Measurements from ENCODE around the gene CENPVL3. TPM values are rescaled to one million over a fixed set of nuclear protein-coding genes. Genes with fewer than 3 reads are reported as not detected.

Gene CENPVL3
- total and polyA plus RNA-seq, 12 donors = 0.10 to 0.50 (median 0.30) TPM; not detected in 6

DNA sequence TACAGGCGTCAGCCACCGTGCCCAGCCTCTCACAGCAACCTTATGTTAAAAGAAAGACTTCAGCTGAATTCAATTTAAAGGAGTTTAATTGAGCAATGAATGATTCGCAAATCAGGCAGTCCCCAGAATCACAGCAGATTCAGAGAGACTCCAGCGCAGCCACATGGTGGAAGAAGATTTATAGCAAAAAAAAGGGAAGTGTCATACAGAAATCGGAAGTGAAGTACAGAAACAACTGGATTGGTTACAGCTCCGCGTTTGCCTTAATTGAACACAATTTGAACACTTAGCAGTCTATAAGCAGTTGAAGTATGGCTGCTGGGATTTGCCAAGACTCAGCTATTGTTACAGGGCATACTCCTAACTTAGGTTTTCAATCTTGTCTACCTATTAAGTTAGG is 19.8 kb downstream of the CENPVL3 start:
- Histone ChIP-seq H3K27ac (no peak overlapping the region), H3K36me3 (replicated peaks in 1 of 2) (no peaks in the 10 kb centered on the region), H3K4me3 (no peak overlapping the region), H3K4me1 (replicated peaks in 1 of 2) (no peaks in the 10 kb centered on the region), H3K9me3 (replicated peaks in 1 of 3) (no peaks in the 10 kb centered on the region), H3K27me3 (peaks cover 48% of the 10 kb centered on the region)
- TF ChIP-seq POLR2A (IDR thresholded peaks at IDR 0.05) = no peak
- TF ChIP-seq, protein P1, sequence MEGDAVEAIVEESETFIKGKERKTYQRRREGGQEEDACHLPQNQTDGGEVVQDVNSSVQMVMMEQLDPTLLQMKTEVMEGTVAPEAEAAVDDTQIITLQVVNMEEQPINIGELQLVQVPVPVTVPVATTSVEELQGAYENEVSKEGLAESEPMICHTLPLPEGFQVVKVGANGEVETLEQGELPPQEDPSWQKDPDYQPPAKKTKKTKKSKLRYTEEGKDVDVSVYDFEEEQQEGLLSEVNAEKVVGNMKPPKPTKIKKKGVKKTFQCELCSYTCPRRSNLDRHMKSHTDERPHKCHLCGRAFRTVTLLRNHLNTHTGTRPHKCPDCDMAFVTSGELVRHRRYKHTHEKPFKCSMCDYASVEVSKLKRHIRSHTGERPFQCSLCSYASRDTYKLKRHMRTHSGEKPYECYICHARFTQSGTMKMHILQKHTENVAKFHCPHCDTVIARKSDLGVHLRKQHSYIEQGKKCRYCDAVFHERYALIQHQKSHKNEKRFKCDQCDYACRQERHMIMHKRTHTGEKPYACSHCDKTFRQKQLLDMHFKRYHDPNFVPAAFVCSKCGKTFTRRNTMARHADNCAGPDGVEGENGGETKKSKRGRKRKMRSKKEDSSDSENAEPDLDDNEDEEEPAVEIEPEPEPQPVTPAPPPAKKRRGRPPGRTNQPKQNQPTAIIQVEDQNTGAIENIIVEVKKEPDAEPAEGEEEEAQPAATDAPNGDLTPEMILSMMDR (IDR thresholded peaks at IDR 0.05) = no peak
- intact Hi-C loops (cut with DNase I) = no loop called here
- no peak for DNase-seq
- WGBS, 4 donors = 64 to 70% (median 67%) methylated on average over 5 to 7 of the region's 7 CpGs

DNA sequence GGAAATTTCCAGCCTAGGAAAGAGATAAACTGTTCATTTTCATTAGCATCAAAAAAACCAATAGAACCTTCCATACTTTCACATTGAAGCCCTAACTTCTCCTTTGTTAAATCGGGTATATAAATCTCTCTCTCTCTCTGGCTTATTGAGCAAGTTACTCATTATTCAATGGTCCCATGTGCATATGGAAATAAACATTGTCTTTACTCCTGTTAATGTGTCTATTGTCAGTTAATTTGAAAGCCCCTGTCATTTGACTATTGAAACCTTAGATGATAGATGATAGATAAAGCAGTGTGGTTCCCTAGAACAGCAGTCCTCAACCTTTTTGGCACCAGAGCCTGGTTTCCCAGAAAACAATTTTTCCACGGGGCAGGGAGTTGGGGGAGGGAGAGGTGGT is 46.8 kb downstream of the CENPVL3 start:
- no peak for DNase-seq
- intact Hi-C loops (cut with DNase I) = no loop called here
- no peaks in the 10 kb centered on the region for H3K4me1 ChIP-seq (replicated peaks in 1 of 2)
- H3K9me3 ChIP-seq (replicated peaks in 1 of 3) = no peaks in the 10 kb centered on the region
- WGBS, 4 donors = 39 to 83% (median 56%) methylated on average over 2 of the region's 2 CpGs
- no peaks in the 10 kb centered on the region for H3K36me3 ChIP-seq (replicated peaks in 1 of 2)
- no peak overlapping the region for H3K27ac ChIP-seq
- no peak overlapping the region for H3K4me3 ChIP-seq
- TF ChIP-seq, protein P1 (IDR thresholded peaks at IDR 0.05) = no peak
- no peak for TF ChIP-seq POLR2A (IDR thresholded peaks at IDR 0.05)
- peaks cover 28% of the 10 kb centered on the region for H3K27me3 ChIP-seq

DNA sequence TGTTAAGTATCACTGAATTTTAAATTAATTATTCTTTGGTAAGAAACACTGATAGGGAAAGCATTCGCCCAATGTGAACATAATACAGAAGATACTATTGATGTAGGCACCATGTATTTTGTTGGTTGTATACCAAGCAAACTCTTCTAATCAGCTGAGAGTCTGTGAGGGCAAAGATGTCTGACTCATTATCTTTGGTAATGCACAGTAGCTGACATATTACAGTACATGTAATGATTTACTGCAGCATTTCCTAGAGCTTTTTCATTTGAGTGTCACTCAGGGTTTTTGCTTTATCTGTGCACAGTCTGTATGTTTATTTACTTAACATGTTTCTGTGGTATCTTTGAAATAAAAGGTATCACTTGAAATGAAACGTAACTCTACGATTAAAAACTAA is 49.2 kb downstream of the CENPVL3 start:
- 73 to 86% (median 80%) methylated on average over 3 of the region's 3 CpGs for WGBS, 4 donors
- intact Hi-C loops (cut with DNase I) = no loop called here
- no peak for TF ChIP-seq POLR2A (IDR thresholded peaks at IDR 0.05)
- TF ChIP-seq, protein P1 (IDR thresholded peaks at IDR 0.05) = no peak
- H3K36me3 ChIP-seq (replicated peaks in 1 of 2) = no peaks in the 10 kb centered on the region
- H3K4me1 ChIP-seq (replicated peaks in 1 of 2) = no peaks in the 10 kb centered on the region
- no peaks in the 10 kb centered on the region for H3K9me3 ChIP-seq (replicated peaks in 1 of 3)
- H3K27me3 ChIP-seq = peaks cover 16% of the 10 kb centered on the region
- no peak for DNase-seq
- H3K27ac ChIP-seq = no peak overlapping the region
- H3K4me3 ChIP-seq = no peak overlapping the region

DNA sequence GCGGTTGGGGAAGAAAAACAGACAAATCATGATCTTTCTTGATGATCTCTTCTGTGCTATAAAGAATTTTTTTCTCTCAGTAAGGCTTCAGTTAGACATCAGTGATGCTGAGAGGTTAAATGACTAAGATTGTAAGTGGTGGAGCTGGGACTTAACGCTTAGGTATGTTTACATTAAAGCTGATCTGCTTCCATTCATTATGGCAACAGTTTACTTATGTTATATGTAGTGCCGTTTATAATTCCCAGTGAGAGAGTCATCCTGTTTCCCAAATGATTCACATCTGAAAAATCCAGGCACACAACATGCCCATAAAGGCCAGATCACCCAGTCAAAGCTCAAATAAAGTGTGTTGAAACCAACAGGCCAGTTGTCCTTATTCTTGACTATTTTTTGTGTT is 50.1 kb downstream of the CENPVL3 start:
- intact Hi-C loops (cut with DNase I) = no loop called here
- no peaks in the 10 kb centered on the region for H3K36me3 ChIP-seq (replicated peaks in 1 of 2)
- 63 to 89% (median 79%) methylated on average over 2 to 3 of the region's 3 CpGs for WGBS, 4 donors
- H3K4me1 ChIP-seq (replicated peaks in 1 of 2) = no peaks in the 10 kb centered on the region
- H3K27ac ChIP-seq = no peak overlapping the region
- no peaks in the 10 kb centered on the region for H3K9me3 ChIP-seq (replicated peaks in 1 of 3)
- no peak for DNase-seq
- TF ChIP-seq, protein P1 (IDR thresholded peaks at IDR 0.05) = no peak
- no peak for TF ChIP-seq POLR2A (IDR thresholded peaks at IDR 0.05)
- H3K4me3 ChIP-seq = no peak overlapping the region
- H3K27me3 ChIP-seq = peaks cover 6% of the 10 kb centered on the region

Other genes starting within 250 kb of the CENPVL3 start
- gene NUDT11, start 122.3 kb downstream of the CENPVL3 start, total RNA-seq = 1 to 10 TPM in 8 of 9 donors, under 1 TPM in 1; 0.12 to 9.7 (median 2.0) TPM
- 1 to 10 TPM; 1.2 to 5.0 (median 4.5) TPM for gene NUDT11, start 122.3 kb downstream of the CENPVL3 start, polyA plus RNA-seq
- gene CENPVL2, start 63.9 kb upstream of the CENPVL3 start, total RNA-seq = under 1 TPM in 1 of 9 donors, not detected in 8; 0.06 TPM
- gene CENPVL2, start 63.9 kb upstream of the CENPVL3 start, polyA plus RNA-seq = not detected
- gene CENPVL1, start 91.6 kb upstream of the CENPVL3 start, total RNA-seq = under 1 TPM in 1 of 9 donors, not detected in 8; 0.06 TPM
- gene CENPVL1, start 91.6 kb upstream of the CENPVL3 start, polyA plus RNA-seq = not detected
- 10 to 100 TPM in 6 of 9 donors, 1 to 10 TPM in 3; 5.9 to 14.6 (median 13.7) TPM for gene GSPT2, start 124.5 kb upstream of the CENPVL3 start, total RNA-seq
- 10 to 100 TPM in 1 of 3 donors, 1 to 10 TPM in 2; 2.7 to 18.8 (median 3.0) TPM for gene GSPT2, start 124.5 kb upstream of the CENPVL3 start, polyA plus RNA-seq

Data from adrenal gland (tissue), 12 donors.